GM19372 (cell line): ENCODE measurements around the gene PRKAG2.
"Not testable (repeated sequence)": the region's sequence is repeated elsewhere in the genome, so short reads cannot be mapped to it uniquely, and the experiment has no call there.

Experiments used
- ATAC-seq: cut with Tn5 transposase; IDR thresholded peaks from one replicate; pipeline ENCODE4 v1.9.1; 2021; ENCODE audit warnings: mild to moderate bottlenecking, low read depth, moderate library complexity; ENCODE audit not compliant: unreplicated experiment

Gene PRKAG2

DNA sequence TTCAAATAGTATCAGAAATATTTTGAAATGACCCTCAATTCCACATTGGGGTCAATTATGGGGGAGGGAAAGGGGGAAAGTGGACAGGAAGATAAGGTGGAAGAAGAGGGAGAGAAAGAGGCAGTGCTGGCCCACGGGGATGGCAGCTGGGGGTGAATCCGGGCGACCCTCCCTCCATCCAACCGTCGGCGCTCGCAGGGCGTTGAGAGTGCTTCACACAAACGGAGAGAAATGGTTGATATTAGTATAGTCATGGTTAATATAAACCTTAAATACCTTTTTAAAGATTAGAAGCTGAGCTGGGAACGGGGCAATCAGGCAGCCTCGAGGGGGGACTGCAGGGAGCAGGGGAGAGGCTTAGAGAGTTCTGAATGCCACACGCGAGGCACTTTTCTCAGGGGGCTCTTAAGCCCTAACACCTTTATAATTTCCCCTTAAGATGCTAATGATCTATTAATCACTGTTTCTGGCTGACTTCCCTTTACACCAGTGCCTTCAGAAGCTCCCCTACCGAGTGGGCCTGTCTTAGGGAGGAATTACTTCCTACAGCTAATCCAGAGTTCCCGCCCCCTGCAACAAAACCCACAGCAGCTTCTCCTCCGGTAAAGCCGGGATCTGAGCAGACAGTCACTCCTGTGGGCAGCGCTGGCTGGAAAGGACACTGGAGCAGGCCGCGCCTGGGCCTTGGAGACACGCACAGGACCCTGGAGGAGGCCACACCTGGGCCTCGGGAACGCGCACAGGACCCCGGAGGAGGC is 39.5 kb downstream of the PRKAG2 start:
- no peak for ATAC-seq

DNA sequence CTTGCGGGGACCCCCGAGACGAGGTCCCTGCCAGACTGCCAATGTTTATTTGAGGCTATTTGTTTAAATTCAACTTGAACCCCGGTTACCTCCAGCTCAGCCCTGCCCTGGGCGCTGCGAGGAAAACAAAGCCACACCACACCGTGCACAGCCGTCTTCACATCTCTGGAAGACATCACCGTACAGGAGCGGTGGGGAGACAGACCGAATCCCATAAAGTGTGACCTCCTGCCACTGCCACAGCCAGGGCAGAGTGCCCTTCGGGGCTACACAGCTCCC is 40.0 kb downstream of the PRKAG2 start:
- no peak for ATAC-seq

GRCh38 chr7:151836191-151836926 is 40.6 kb downstream of the PRKAG2 start:
- no peak for ATAC-seq

DNA sequence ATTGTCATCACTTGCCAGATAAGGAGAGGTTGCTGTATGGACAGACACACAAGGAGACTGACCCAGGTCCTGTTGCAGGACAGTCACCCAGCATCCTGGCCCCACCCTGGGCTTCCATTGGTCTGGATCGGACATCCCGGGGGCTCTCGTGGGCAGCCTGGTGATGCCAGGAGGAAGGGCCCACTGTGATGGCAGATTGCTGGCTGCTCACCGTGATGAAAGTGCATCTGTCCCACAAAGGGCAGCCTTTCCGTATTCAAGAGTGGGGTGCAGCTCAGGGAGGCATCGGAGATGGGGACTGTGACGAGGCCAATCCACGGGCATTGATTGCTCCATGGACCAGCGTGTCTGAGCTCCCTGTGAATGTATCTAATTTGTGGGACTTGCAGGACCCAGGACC is 41.3 kb downstream of the PRKAG2 start:
- no peak for ATAC-seq

DNA sequence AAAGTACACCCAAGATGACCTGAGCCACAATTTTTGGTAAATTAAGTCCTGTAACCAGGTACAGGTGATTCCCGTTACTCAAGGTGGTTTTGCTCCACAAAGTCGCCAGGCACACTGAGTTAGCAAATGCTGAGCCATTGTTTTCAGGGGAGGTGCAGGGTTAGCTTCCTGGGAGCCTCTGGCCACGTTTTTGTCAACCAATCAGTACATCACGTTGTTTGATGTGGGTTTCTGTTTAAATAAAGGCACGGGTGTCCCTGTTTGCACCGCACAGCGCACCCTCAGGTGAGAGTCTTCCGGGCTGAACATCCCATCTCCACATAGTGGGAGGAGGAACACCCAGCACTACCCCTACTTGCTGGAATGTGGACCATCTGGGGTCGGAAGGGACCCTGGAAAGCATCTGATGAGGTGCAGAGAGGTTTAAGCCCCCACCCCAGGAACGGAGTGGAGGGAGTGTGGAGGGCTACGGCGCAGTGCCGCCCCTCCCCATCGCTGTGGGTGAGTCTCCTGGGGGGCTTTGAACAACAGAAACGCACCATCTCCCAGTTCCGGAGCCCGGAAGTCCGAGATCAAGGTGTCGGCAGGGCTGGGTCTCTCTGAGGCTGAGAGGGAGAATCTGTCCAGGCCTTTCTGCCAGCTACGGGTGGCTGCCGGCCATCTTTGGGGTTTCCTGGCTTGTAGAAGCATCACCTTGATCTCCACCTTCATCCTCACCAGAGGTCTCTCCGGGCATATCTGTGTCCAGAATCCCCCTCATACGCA is 42.5 kb downstream of the PRKAG2 start:
- no peak for ATAC-seq

- ATAC-seq = no peak
Measured at GRCh38 chr7:151833691-151834090, 43.2 kb downstream of the PRKAG2 start.

DNA sequence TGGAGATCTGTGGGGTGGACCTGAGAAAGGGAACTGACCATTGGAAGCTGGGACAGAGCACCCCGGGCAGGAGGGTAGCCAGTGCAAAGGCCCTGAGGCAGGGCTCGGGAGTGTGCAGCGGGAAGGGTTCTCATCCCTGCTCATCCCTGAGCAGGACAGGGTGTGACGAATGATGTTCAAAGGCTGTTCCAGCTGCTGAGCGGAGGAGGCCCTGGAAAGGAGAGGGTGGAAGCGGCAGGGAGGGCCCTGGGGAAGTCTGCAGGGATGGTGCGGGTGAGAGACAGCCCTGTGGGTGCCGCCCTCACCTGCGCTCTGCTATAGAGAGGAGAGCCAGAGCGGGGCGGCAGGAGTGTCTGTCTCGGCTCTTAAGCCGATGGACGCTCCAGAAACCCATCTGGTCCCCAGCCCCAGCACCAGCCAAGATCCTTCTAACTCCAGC is 43.7 kb downstream of the PRKAG2 start:
- no peak for ATAC-seq

DNA sequence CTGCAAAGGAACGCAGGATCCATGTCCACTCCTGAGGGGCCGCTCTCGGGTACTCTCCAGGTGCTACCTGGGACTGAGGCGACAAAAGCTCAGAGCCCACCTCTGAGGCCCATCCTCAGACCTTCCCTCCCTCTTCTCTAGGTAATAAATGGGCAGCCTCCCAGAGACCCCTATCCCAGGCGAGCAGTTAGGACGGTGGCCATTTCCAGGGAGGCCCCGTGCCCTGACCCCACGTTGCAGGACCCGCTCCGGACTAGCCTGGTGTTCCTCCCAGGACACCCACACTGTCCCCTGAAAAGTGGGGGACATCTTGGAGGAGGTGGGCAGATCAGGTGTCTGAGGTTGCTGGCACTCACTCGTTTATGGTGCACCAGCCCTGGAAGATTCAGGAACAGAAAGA is 44.3 kb downstream of the PRKAG2 start:
- ATAC-seq = no peak

- no peak for ATAC-seq
Measured at GRCh38 chr7:151832138-151832537, 44.8 kb downstream of the PRKAG2 start.

DNA sequence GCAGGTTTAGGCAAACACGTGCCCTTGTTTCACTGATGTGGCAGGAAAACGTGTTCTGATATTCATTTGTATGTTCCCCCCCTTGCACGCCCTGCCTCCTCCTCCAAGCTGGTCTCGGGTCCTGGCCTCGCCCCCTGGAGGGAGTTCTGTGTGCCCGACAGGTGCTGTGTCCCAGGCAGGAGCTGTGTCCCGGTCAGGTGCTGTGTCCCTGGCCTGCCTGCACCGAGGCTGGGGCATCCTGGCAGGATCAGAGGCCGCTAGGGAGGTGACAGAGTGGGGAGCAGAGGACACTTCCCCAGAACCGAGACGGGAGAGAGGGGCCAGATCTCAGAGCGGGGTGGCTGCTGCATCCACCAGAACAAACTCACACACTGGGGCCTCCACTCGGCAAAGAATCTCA is 45.3 kb downstream of the PRKAG2 start:
- no peak for ATAC-seq

DNA sequence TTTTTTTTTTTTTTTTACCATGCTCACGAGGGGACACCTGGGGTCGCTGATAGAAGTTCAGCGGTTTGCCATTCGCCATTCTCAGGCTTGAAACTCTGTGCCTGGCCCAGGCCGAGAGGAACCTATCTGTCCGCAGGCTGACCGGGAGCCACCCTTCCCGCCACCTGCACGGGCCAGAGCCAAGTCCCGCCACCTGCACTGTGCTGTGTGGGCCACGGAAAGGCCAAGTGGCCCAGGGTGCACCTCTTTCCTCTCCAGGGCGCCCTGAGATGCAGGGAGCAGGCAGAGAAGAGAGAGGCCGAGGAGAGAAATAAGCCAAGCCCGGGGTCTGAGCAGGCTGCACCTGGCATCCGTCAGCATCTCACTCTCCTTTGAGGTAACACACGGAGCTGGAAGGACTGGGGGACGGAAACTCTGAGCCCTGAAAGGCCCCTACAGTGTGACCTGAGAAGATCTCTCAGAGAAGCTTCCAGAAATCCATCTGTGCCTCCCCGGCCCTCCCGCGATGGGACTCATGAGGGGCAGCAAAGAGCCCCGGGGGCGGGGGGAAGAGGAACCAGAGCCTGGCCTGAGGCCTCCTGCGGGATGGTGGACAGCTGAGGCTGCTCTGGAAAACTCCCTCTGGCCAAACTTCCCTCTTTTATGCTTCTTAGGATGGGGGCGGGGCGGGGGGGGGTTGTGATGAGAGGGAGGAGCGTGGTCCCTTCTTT is 46.6 kb downstream of the PRKAG2 start:
- ATAC-seq = no peak

- ATAC-seq = no peak
Measured at GRCh38 chr7:151829707-151830106, 47.2 kb downstream of the PRKAG2 start.

DNA sequence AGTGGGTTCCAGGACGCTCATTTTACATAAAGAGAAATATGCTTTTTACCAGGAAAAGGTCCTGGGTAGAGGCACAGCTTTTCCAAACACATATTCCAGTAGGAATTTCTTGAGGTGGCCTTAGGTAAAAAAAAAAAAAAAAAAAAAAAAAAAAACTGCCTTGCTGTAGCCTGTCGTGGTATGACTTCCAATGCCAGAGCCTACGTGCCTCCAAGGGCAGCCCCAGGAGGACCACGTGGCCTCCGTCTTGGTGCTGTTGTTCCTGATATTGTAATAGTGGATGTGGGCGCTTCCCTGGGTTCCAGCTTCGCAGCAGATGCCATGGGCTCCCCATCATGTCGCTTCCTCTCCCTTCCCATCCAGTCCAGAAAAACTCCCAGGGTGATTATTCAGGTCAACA is 49.3 kb downstream of the PRKAG2 start:
- ATAC-seq = no peak

DNA sequence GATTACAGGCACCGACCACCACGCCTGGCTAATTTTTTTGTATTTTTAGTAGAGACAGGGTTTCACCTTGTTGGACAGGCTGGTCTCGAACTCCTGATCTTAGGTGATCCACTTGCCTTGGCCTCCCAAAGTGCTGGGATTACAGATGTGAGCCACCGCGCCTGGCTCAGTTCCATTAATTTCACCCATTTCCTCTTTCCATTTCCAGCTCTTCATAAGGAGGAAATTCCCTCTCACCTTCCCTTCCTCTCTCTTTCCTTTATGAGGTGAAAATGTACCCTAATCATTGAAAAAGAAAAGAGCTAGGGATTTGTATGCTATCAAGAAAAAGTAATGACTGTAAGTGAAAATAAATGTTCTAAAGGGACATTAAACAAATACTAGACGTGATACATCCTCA is 50.6 kb downstream of the PRKAG2 start:
- not testable (repeated sequence) for ATAC-seq

DNA sequence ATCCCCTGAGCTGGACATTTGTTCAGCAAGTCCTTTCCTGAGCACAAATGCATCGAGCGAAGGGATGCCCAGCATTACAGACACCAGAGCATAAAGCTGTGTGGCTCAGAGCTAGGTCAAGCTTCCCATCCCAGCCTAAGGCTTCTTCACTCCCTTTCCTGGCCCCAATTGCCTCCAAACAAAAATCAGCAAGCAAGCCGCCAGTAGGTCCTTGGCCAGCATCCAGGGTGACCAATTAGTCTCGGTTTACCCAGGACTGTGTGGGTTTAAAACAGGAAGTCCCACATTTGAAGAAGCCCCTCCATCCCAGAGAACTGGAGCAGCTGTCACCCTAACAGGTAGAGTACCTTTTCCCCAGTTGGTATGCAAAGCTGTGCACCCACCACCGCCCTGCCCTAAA is 51.2 kb downstream of the PRKAG2 start:
- no peak for ATAC-seq

GRCh38 chr7:151824373-151824933 is 52.5 kb downstream of the PRKAG2 start:
- no peak for ATAC-seq

DNA sequence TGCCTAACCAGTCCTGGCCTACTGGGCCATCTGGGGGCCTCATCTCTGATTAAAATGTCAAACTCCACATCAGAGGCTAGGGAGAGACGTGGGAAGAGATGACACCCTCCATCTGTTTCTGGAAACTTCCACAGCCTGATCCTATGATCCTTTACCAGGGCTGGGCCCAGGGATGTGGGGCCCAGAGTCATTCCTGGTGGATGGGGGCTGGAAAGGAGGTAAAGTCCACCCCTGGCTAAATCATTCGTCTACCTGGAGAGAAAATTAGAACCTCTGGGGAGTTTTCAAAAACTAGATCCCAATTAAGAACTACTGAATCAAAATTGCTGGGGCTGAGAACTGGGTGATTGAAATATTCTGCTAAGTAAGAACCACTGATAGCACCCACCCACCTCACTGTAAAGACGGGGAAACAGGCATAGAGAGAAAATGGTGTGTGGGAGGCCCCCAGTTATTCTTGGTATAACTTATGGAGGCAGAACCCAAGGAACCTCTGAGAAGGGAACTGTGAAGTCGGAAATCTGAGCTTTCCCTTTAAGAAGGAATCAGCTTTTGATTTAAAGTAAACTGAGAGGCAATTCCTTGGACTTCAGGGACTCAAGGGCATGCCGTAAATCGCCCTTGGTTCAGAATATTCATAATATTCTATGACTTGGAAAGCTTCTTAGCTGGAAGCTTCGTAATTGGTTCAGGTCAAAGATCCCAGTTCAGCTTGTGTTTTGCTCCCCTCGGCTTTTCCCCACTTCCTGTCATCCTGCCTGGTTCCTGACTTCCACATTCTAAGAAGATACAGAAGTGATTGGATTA is 53.1 kb downstream of the PRKAG2 start:
- ATAC-seq = no peak

DNA sequence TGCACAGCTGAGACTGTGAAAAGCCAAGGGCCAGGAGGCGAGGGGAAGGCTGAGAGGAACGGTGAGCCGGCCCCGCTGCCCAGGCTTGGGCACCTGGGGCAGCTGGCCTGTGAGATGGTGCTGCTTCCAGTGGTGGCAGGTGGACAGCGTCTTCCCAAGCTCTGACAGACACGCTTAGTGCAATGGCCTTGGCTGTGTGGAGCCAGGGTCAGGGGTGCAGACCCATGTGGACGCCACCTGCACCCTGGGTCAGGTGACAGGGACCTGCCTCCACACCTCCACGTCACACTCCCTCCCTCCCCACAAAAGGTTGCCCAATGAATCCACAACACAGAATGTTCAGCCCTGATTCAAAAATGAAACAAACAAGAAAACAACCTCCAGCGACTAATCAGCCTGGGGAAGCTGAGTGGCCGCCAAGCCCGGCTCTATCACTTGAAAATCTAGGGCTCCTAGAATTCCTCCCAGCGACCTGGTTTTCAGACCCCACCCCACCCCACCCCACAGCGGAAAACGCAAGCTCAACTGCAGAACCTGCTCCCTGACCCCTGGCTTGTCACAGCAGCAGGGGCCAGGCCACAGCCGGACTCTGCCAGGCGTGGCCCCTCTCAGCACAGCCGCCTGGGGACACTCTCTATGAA is 54.3 kb downstream of the PRKAG2 start:
- no peak for ATAC-seq

- ATAC-seq = no peak
Measured at GRCh38 chr7:151821806-151822540, 54.9 kb downstream of the PRKAG2 start.
